Bronchial epithelial cell (primary cell): ENCODE data around the gene ST13. TPM values are rescaled to one million over a fixed set of nuclear protein-coding genes. Genes with fewer than 3 reads are reported as not detected.

ENCODE experiments used
- DNase-seq: peaks from one replicate; pipeline ENCODE4 v3.0.0-alpha.2; 2010; ENCODE audit warnings: low read depth
- FAIRE-seq: peaks from 2 replicates; lab custom pipeline; 2011; peaks lifted over from hg19 to GRCh38; lab: Jason Lieb, UNC
- H3K27me3 ChIP-seq: 2 replicates; pipeline ENCODE4 v1.5.1; 2011; ENCODE audit warnings: low read length; ENCODE audit not compliant: control insufficient read depth, insufficient read depth
- H3K36me3 ChIP-seq: 2 replicates; pipeline ENCODE4 v1.5.1; 2011; ENCODE audit warnings: low read length; ENCODE audit not compliant: control insufficient read depth, insufficient read depth
- H3K4me3 ChIP-seq: 2 replicates; pipeline ENCODE4 v1.5.1; 2011; ENCODE audit warnings: mild to moderate bottlenecking, low read depth, low read length, control low read depth
- CTCF ChIP-seq: IDR thresholded peaks from 2 replicates; pipeline ENCODE4 v1.5.1; 2011; ENCODE audit warnings: mild to moderate bottlenecking, moderate library complexity, low read length, control low read depth, inconsistent platforms; ENCODE audit not compliant: insufficient read depth, severe bottlenecking
- total RNA-seq: library from RNA; depleted of rRNA; stranded (reverse); fragments of >200 nt; gene quantifications from 2 replicates; pipeline ENCODE4 v1.2.1, GENCODE V29; 2014

The ST13 gene
- total RNA-seq, 1 donor from 2014 or later, result 194 TPM

GRCh38 chr22:40867109-40867508 is 10.7 kb upstream of the ST13 start:
- FAIRE-seq (no peak), DNase-seq (no peak)
- Histone ChIP-seq H3K4me3 (no peak overlapping the region), H3K27me3 (no peaks in the 10 kb centered on the region), H3K36me3 (peaks cover 2% of the 10 kb centered on the region)
- no peak for TF ChIP-seq CTCF

DNA sequence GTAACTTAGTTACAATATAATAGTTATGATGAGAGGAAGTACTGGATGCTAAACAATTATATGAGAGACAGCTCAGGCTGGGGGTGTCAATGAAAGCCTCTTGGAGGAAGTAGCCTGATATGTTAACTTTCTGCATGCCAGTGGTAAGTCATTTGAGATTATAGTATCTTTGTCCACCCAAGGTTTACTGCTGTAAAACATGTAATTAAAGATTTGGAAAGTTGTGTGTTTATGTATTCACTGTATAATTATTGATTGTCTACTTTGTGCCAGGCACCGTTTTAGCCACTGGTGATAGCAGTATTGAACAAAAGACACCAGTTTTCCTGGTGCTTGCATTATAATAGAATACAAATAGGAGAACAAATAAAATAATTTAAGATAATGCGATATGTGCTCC is 6.1 kb upstream of the ST13 start:
- FAIRE-seq (no peak), DNase-seq (no peak)
- H3K36me3 ChIP-seq, result no peaks in the 10 kb centered on the region
- H3K27me3 ChIP-seq, result no peaks in the 10 kb centered on the region
- TF ChIP-seq CTCF, result no peak
- H3K4me3 ChIP-seq, result no peak overlapping the region

DNA sequence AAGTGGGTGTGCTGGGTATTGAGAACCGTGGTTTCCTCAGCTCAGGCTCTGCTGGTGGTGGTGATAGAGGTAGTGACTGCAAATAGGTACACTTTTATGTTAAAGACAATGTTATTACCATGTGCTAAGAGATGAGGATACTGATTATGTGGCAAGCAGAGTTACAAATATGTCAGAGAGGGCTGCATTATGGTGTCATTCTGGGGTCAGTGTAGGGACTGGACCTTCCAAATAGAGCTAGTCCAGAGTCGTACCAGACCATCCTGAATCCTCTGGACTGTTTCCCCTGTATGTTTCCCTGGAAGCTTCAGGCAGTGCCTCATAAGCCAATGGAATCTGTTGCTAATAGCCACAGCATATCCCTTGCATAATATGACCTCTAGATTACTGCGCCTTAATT is 5.6 kb upstream of the ST13 start, which contains the start of gene DNAJB7:
Gene DNAJB7, minus strand, starts transcription at position 101 of the 400 bp plus-strand sequence. CDS start 119 bp downstream, outside the sequence.
- Histone ChIP-seq H3K36me3 (no peaks in the 10 kb centered on the region), H3K4me3 (no peak within 1 kb of the TSS), H3K27me3 (no peaks in the 10 kb centered on the region)
- TF ChIP-seq CTCF, result no peak
- DNase-seq, result no peak
- no peak for FAIRE-seq

DNA sequence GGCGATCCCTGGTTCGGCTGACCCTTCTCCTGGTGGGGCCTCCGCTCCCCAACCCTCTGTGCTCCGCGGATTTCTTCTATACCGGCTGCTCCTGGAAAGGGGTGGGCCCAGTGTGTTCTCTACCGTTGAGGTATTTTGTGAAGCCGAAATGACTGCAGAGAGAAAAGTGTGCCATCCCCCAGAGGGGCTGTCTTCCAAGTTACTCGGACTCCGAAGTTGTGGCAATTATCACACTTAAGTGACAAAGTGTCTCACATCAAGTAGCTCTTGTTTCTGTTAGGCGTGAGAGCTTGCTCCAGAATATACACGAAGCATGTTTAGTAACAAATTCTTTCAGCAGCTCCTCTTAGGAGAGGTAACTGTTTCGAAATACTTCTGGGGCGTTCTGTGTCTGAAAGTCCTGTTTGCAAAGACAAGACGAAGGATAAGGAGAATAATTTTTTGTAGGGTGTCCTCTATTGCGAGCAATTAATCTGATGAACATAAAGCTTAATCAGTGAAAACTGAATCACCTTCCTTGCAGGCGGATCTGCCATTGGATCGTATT is 943 bp upstream of the ST13 start:
- Histone ChIP-seq H3K27me3 (no peaks in the 10 kb centered on the region), H3K36me3 (no peaks in the 10 kb centered on the region), H3K4me3 (peak overlapping the region; percentile 79)
- no peak for DNase-seq
- no peak for TF ChIP-seq CTCF
- no peak for FAIRE-seq

DNA sequence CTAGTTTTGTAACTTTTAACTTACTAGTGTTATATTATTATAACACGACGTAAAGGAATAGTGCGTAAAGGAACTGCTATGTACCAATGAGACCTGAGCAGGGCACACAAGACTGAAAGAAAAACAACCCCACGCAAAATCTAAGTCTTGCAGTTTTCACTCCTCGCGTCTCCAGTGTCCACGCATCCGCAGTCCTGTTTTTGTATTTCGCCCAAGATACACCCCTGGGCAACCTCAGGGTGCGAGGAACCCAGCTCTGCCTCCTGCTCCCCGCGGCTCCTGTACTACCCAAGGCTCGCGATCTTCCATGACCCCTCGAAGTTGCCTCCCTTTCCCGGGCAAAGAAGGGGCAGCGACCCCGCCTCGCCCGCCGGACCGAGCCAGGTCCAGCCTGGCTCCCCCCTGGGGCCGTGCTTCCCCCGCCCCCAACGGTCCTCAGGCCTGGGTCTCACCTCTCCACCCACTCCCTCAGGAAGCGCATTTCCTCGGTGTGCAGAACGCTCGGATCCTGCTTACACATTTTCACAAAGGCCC is 393 bp downstream of the ST13 start:
- TF ChIP-seq CTCF, result no peak
- H3K4me3 ChIP-seq, result peak overlapping the region; percentile 79
- no peaks in the 10 kb centered on the region for H3K27me3 ChIP-seq
- DNase-seq (peak; percentile 23), FAIRE-seq (no peak)
- no peaks in the 10 kb centered on the region for H3K36me3 ChIP-seq
